CD4-positive, alpha-beta T cell treated with Interleukin-15 for 4 hours (primary cell): Measurements from ENCODE around the gene SYT4.
"Not testable (repeated sequence)": the region's sequence is repeated elsewhere in the genome, so short reads cannot be mapped to it uniquely, and the experiment has no call there.

ENCODE experiments used
- DNase-seq: peaks from one replicate; pipeline ENCODE4 v3.0.0-alpha.2; 2020; ENCODE audit warnings: low spot score

Gene SYT4, protein sequence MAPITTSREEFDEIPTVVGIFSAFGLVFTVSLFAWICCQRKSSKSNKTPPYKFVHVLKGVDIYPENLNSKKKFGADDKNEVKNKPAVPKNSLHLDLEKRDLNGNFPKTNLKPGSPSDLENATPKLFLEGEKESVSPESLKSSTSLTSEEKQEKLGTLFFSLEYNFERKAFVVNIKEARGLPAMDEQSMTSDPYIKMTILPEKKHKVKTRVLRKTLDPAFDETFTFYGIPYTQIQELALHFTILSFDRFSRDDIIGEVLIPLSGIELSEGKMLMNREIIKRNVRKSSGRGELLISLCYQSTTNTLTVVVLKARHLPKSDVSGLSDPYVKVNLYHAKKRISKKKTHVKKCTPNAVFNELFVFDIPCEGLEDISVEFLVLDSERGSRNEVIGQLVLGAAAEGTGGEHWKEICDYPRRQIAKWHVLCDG

GRCh38 chr18:43277164-43277600 is at the start of gene SYT4:
SYT4 (minus strand) TSS chr18:43277490; CDS start chr18:43277281, 209 bp downstream.
- no peak for DNase-seq

DNA sequence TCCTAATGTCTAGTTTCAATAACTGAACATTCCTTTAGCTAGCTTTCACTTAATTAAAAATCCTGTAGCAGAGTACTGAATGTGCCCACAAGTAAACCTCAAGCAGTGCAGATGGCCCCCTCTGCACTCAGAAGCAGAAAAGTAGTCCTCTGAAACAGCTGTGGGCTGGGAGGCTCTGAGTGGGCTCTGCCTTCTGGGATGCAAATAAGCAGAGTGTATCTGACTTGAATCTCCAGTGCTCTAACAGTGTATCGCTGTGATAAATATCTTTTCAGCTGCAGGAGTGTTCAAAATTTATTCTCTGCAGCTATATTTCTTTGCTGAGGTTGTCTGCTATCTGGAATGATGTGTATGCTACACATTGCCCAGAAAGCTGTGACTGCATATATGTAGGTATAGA is 44.8 kb upstream of the SYT4 start:
- no peak for DNase-seq

DNA sequence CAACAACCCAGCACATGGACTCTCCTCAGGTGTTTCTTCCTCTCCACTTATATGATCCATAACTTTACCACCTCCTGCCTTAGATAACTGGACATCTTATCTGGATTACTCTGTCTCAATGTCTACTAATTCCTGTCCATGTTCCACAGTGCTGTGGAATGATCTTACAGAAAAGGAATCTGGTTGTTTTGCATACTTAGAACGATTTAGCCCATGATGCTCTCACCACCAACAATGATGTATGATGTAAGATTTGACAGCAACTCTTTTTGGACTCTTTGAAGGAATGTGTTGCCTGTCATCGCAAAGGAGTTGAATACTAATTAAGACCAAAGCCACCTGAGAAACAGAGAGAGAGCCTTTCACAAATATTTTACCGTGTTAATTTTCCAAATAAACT is 37.7 kb upstream of the SYT4 start:
- no peak for DNase-seq

DNA sequence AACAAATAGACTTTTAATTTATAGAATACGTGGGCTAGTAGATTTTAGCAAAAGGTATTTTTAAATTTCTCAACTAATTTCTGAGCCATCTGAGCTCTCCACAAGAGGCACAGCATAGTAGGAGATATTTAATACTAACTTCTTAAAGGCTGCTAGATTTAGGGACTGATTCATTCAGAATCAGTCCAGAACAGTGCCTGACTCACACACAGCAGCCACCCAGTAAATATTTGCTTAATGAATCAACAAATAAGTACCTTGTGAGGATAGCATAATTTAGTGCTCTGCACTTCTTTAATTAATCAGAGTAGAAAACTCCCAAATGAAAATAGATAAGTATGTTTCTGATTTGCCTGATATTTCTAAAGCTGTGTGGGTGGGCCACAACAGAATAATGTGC is 35.6 kb upstream of the SYT4 start:
- no peak for DNase-seq

DNA sequence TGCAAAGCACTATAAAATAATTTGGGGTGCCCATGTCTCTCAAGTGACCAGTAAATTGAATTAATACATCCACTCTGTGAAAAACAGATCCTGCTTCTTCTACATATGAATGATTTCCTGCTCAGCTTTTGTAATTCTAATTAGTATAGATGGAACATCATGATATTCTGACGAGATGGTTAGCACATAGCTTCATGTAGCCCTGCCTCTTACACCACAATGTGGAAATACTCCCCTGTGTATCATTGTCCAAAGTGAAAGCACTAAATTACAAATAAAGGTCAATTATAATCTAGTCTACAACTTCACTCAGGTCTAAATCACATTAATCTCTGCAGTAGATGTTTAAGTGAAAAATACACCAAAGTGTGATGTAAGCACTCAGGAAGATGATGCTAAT is 32.9 kb upstream of the SYT4 start:
- no peak for DNase-seq

GRCh38 chr18:43303376-43303775 is 26.1 kb upstream of the SYT4 start:
- no peak for DNase-seq

DNA sequence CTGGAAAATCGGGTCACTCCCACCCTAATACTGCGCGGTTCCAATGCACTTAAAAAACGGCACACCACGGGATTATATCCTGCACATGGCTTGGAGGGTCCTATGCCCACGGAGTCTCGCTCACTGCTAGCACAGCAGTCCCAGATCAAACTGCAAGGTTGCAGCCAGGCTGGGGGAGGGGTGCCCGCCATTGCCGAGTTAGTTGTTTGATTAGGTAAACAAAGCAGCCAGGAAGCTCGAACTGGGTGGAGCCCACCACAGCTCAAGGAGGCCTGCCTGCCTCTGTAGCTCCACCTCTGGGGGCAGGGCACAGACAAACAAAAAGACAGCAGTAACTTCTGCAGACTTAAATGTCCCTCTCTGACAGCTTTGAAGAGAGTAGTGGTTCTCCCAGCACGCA is 8.9 kb upstream of the SYT4 start:
- not testable (repeated sequence) for DNase-seq

- DNase-seq = no peak
Observed at GRCh38 chr18:43283299-43283698, 6.0 kb upstream of the SYT4 start.

DNA sequence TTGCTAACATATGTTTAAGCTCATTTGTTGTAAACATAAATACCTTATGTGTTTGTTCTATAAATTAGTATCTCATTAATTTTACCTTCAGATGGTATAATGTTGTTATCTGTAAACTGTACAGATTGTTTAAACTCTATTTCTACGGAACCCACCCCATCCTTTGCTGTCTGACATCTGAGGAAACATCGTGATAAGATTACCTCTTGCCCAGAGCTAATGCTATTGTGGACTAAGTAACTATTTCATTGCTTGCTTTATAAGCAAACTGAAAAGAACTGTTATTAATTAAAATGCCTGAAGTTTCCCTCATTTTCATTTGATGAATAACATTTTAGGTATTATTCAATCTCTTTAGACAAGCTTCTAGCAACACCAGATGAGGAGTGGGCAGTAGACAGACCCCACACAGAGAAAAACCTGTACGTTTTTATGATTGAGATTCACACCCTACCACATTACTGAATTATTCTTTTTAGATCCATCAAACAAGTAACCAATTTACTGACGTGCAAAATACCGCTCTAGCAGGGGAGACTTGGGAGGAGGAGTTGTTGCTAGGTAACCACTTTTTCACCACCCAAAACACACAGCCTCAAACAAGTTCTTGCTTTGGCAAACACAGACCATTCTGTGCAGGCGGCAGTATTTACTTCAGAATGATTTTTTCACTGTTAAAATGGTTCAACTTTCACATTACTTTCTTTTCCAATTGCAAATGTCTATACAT is 1.9 kb upstream of the SYT4 start:
- DNase-seq = no peak

- no peak for DNase-seq
Observed at GRCh38 chr18:43278355-43278754, 1.1 kb upstream of the SYT4 start.

DNA sequence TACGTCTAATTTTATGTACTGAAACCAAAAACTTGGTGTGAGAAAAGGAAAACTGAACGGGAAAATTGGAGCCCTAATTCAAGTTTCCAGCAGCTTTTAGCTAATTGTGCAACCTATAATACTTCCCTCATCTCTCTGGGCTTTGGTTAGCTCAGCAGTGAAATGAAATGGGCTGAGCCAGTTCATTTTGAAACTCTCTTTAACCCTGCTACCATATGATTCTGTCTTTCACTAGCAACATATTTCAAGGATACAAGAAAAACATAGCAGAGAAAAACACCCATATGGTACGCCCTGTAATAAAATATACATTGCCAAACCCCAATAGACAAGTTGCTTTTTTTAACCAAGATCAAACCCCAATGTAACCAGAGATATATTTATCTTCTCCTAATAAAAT is 799 bp downstream of the SYT4 start:
- DNase-seq = no peak

DNA sequence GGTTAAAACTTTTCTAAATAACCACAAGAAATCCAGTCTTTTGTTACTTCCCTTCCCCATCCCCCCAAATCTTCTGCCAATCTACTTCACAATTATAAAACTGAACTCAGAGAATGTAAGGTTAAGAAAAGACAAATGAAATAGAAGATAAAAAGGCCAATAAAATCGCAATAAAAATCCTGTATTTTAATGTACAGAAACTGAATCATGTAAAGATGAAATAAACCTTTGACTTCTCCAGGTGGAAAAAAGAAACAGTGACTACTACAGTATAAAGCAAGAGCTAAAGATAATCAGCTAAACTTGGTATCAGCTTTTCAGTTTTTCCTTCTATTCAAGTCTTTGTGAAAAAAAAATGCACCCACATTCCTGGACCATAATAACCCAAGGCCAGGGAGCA is 1.7 kb downstream of the SYT4 start:
- no peak for DNase-seq

GRCh38 chr18:43274526-43274925 is 2.8 kb downstream of the SYT4 start:
- DNase-seq = no peak

DNA sequence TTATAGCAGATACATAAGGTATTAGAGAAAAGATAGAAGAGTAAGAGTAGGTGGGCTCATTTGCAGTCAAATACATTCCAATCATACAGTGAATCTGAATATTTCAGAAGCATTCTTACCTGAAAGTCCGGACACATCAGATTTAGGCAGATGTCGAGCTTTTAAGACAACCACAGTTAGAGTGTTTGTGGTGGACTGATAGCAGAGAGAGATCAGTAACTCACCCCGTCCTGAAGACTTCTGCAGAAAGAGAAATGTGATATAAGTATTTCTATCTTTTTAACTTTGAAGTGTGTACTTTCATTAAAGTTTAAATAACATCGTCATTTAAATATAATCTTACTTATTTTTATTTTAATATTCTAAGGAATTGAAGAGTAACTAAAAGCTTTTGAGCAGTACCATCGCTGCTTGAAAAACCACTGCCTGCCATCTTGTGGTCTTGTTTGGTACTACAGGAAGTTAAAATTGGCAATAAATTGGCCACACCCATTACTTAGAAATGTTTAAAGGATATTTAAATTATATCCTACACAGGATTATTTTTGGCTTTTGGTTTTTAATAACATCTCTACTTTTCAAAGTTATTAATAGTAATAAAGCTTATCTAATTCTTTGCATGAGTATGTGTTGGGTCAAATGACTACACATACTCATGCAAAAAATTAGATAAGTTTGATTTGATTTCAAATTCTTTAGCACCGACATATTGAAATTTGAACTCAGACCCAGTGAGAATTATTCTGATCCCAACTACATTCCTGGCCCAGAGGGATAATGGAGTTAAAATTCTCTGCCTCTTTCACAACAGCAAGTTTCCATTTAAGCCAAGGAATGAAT is 5.5 kb downstream of the SYT4 start:
- DNase-seq = peak; percentile 35

DNA sequence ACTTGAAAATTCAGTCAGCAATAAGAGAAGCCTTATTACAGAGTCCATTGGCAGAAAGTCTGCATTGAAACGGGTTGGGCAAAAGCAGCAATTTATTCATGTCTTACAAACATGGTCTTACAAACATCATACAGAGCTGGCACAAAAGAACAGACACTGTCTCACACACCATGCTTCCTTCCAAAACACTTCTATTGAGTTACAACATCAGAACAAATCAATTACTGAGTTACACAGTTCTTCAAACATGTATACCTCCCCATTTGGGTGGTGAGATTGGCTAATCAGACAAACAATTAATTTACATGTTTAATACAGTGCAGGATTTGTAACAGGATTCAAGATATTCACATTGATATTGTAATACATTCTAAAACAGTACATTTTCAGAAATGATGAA is 9.5 kb downstream of the SYT4 start:
- no peak for DNase-seq

- no peak for DNase-seq
Observed at GRCh38 chr18:43265465-43265864, 11.8 kb downstream of the SYT4 start.

- no peak for DNase-seq
Observed at GRCh38 chr18:43248610-43249249, 28.6 kb downstream of the SYT4 start.

DNA sequence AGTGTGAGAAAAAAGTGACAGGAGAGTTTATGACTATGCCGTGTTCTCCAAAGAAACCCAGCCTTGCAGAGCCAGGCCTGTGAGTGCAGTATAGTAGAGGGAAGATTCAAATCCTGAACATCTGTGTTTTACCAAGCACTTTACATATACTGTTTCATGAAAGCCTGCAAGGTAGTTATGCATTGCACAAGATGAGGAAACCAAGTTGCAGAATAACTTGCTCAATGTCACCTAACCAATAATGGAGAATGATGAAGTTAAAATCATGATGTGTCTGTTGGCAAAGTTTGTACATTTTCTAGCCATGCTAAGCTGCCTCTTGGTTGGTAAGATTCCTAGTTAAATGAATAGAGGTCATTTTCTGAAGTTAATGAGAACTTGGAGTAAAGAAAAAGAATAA is 29.3 kb downstream of the SYT4 start:
- DNase-seq = no peak

DNA sequence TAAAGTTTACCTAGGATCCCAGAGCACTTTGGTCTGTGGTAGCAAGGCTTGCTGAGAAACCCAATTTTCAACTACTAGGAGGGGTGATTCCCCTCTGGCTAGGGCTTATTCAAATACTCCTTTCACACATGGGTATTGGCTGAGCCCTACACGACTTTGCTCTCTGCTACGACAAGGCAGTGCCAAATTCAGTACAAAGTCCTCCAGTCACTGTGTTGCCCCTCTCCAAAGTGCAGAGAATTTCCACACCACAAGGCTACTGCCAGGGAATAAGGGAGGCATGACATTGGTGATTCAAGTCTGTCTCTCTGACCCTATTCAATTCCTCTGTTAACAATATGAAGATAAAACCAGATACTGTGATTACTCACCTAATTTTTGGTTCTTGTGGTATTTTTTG is 38.9 kb downstream of the SYT4 start:
- no peak for DNase-seq

DNA sequence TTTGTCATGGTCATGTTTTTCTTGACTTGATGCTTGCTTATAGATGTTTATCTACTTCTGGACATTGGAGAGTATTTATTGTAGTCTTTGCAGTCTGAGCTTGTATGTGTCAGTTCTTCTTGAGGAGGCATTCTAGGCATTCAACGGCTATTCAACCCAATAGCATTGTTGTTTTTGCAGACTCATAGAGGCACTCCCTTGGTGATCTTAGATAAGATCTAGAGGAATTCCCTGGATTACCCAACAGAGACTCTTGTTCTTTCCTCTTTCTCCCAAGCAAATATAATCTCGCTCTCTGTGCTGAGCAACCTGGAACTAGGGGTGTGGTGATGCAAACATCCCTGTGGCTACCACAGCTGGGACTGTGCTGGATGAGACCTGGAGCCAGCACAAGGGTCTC is 40.4 kb downstream of the SYT4 start:
- DNase-seq = no peak

- DNase-seq = no peak
Observed at GRCh38 chr18:43234889-43235288, 42.4 kb downstream of the SYT4 start.

DNA sequence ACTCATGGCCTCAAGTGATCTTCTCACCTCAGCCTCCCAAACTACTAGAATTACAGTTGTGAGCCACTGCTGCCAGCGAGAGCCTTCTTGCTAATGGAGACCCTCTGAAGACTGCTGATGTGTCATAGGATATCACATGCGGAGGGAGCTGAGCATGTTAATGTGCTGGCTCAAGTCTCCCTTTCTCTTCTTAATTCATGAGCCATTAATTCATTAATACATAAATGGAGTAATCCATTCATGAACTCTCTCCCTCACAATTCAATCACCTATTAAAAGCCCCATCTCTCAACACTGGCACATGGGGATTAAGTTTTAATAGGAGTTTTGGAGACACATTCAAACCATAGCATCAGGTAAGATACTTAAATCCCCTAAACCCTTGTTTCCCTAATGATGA is 54.8 kb downstream of the SYT4 start:
- no peak for DNase-seq
